ENCODE data around the gene ZNF516.

DNA sequence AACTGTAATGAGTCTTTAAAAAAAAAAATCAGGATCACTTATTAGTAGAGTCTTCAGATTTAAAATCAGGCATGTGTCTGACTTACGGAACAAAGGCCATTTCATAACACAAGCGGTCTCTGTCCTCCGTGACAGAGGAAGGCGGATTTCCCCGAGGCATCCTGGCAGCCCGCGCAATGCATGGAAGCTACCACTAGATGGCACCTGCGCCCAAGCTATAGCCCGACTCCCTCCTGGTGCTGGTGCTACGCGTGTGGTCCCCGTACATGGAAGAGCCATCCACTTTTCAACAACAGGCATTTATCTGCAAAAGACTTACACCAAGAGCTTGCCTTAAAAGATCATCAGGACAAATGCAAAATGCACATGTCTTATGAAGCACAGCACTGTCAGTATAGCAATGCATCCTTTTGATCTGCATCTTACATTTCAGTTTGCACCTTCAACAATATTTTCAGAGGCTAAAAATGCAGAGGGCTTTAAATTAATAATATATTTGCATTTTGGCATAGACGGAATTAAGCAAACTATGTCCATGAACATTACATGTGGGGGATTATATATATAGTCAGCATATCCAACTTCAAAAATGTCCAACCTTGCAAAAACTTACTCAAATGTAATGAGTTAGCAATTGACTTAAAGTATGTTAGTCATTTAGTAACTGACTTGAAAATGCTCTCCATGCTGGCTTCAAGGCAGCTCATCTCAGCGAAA lies 96.0 kb downstream of the ZNF516 start:
- TF ChIP-seq, protein P1, sequence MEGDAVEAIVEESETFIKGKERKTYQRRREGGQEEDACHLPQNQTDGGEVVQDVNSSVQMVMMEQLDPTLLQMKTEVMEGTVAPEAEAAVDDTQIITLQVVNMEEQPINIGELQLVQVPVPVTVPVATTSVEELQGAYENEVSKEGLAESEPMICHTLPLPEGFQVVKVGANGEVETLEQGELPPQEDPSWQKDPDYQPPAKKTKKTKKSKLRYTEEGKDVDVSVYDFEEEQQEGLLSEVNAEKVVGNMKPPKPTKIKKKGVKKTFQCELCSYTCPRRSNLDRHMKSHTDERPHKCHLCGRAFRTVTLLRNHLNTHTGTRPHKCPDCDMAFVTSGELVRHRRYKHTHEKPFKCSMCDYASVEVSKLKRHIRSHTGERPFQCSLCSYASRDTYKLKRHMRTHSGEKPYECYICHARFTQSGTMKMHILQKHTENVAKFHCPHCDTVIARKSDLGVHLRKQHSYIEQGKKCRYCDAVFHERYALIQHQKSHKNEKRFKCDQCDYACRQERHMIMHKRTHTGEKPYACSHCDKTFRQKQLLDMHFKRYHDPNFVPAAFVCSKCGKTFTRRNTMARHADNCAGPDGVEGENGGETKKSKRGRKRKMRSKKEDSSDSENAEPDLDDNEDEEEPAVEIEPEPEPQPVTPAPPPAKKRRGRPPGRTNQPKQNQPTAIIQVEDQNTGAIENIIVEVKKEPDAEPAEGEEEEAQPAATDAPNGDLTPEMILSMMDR (IDR thresholded peaks at IDR 0.05), result peak; percentile 92 to 98 (median 94)
- no peak for TF ChIP-seq POLR2A (IDR thresholded peaks at IDR 0.05)
